MM.1S (cell line): ENCODE data around the gene VSIR.

Experiments
- EZH2 ChIP-seq: fragments of 300-600 bp; sonication (generic); optimal IDR thresholded peaks from 2 replicates; pipeline ENCODE3; 2017; ENCODE audit warnings: low read depth, mild to moderate bottlenecking, antibody characterized with exemption, low read length, mixed read lengths
- EZH2phosphoT487 ChIP-seq: fragments of 300-600 bp; sonication (generic); IDR thresholded peaks from 2 replicates; pipeline ENCODE4 v1.6.1; 2018; ENCODE audit warnings: antibody characterized with exemption, low read length
- TF ChIP-seq, protein P1 (sequence below): fragments of 300-600 bp; sonication (generic); IDR thresholded peaks from 2 replicates; pipeline ENCODE4 v1.5.1; 2016; ENCODE audit warnings: antibody characterized with exemption, low read length, mixed read lengths

DNA sequence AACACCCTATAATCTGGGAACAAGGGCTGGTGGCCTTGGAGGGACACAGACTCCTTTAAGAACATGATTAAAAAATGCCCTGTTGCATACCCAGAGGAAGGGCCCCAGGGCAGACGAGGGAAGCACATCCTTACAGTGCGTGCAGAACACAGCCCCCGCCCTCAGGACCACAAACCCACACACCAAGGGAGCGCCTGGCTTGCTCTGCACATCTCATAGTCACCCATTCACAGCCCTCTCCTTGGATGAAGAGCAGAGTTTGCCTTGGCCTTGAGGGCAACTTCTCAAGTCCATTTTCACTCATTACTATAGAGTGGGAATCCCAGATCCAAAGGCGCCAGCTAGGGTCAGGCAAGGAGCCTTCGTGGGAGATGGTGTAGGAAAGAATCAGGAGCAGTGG lies 6.3 kb upstream of the VSIR start:
- TF ChIP-seq, protein P1, sequence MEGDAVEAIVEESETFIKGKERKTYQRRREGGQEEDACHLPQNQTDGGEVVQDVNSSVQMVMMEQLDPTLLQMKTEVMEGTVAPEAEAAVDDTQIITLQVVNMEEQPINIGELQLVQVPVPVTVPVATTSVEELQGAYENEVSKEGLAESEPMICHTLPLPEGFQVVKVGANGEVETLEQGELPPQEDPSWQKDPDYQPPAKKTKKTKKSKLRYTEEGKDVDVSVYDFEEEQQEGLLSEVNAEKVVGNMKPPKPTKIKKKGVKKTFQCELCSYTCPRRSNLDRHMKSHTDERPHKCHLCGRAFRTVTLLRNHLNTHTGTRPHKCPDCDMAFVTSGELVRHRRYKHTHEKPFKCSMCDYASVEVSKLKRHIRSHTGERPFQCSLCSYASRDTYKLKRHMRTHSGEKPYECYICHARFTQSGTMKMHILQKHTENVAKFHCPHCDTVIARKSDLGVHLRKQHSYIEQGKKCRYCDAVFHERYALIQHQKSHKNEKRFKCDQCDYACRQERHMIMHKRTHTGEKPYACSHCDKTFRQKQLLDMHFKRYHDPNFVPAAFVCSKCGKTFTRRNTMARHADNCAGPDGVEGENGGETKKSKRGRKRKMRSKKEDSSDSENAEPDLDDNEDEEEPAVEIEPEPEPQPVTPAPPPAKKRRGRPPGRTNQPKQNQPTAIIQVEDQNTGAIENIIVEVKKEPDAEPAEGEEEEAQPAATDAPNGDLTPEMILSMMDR, result no peak
- TF ChIP-seq EZH2, result no peak
- no peak for TF ChIP-seq EZH2phosphoT487
